GM18951 (cell line): ENCODE data around the gene ZNF91.
"Not testable (repeated sequence)": the region's sequence is repeated elsewhere in the genome, so short reads cannot be mapped to it uniquely, and the experiment has no call there.

ENCODE experiments used
- POLR2A ChIP-seq: IDR thresholded peaks from 4 replicates; pipeline ENCODE4 v1.6.1; 2011; ENCODE audit warnings: mild to moderate bottlenecking; ENCODE audit not compliant: insufficient read length, insufficient read depth; ENCODE audit errors: extremely low read depth
- in situ Hi-C: fragments of 300-500 bp; cut with MboI; formaldehyde crosslinking; loops from one replicate; pipeline ENCODE4 v1.12.0; 2022; ENCODE audit warnings: low sequenced_read_pairs, mixed read lengths, inconsistent platforms; ENCODE audit not compliant: unreplicated experiment

The ZNF91 gene

GRCh38 chr19:23321953-23322549 lies 73.2 kb downstream of the ZNF91 start:
- in situ Hi-C loops = no loop called here
- no peak for TF ChIP-seq POLR2A

- in situ Hi-C loops = not testable (repeated sequence)
These were observed 73.9 kb downstream of the ZNF91 start for GRCh38 chr19:23321403-23321802.

- in situ Hi-C loops = not testable (repeated sequence)
These were observed 75.7 kb downstream of the ZNF91 start for GRCh38 chr19:23319571-23319970.

GRCh38 chr19:23318941-23319340 lies 76.3 kb downstream of the ZNF91 start:
- in situ Hi-C loops = not testable (repeated sequence)

GRCh38 chr19:23318143-23318542 lies 77.1 kb downstream of the ZNF91 start:
- in situ Hi-C loops = no loop called here
- TF ChIP-seq POLR2A = no peak

GRCh38 chr19:23315286-23315685 lies 80.0 kb downstream of the ZNF91 start:
- in situ Hi-C loops = no loop called here
- no peak for TF ChIP-seq POLR2A

GRCh38 chr19:23314505-23315251 lies 80.6 kb downstream of the ZNF91 start:
- in situ Hi-C loops = no loop called here
- no peak for TF ChIP-seq POLR2A

- no peak for TF ChIP-seq POLR2A
- in situ Hi-C loops = no loop called here
These were observed 82.1 kb downstream of the ZNF91 start for GRCh38 chr19:23313196-23313595.

- TF ChIP-seq POLR2A = no peak
- in situ Hi-C loops = no loop called here
These were observed 82.8 kb downstream of the ZNF91 start for GRCh38 chr19:23312515-23312914.

GRCh38 chr19:23311551-23311950 lies 83.7 kb downstream of the ZNF91 start:
- TF ChIP-seq POLR2A = no peak

GRCh38 chr19:23310729-23311211 lies 84.5 kb downstream of the ZNF91 start:
- TF ChIP-seq POLR2A = no peak
- in situ Hi-C loops = no loop called here

More at GRCh38 chr19:23311551-23311950, 83.7 kb downstream of the ZNF91 start:
- in situ Hi-C loops = no loop called here

GRCh38 chr19:23309926-23310325 lies 85.3 kb downstream of the ZNF91 start:
- in situ Hi-C loops = no loop called here

GRCh38 chr19:23305555-23305954 lies 89.7 kb downstream of the ZNF91 start:
- no peak for TF ChIP-seq POLR2A
- in situ Hi-C loops = no loop called here

More at GRCh38 chr19:23309926-23310325, 85.3 kb downstream of the ZNF91 start:
- TF ChIP-seq POLR2A = no peak

GRCh38 chr19:23304238-23304637 lies 91.0 kb downstream of the ZNF91 start:
- no peak for TF ChIP-seq POLR2A
- in situ Hi-C loops = no loop called here

GRCh38 chr19:23294141-23294540 lies 101.1 kb downstream of the ZNF91 start:
- in situ Hi-C loops = no loop called here
- TF ChIP-seq POLR2A = no peak

- in situ Hi-C loops = not testable (repeated sequence)
These were observed 105.3 kb downstream of the ZNF91 start for GRCh38 chr19:23289966-23290365.
